GM12892 (cell line): ENCODE data around the gene NRTN.

Experiments
- POLR2A ChIP-seq: IDR thresholded peaks from 2 replicates; pipeline ENCODE4 v1.6.1; 2011; ENCODE audit warnings: low read depth, low read length, control low read depth
- POLR2AphosphoS5 ChIP-seq: IDR thresholded peaks from 2 replicates; pipeline ENCODE4 v1.6.1; 2011; ENCODE audit warnings: low read depth, low read length, control low read depth
- TAF1 ChIP-seq: IDR thresholded peaks from 2 replicates; pipeline ENCODE4 v1.6.1; 2011; ENCODE audit warnings: low read depth, mild to moderate bottlenecking, control low read depth, low read length, borderline replicate concordance

DNA sequence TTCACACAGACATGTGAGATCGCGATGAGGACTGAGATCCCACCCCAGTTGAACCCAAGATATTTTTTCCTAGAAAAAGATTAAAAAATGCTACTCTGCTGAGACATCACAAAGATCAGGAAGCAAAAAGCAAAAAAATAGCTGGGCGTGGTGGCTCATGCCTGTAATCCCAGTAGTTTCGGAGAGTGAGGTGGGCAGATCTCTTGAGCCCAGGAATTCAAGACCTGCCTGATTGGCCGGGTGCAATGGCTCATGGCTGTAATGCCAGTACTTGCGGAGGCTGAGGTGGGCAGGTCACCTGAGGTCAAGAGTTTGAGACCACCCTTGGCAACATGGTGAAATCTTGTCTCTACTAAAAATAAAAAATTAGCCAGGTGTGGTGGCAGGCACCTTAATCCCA, 45.3 kb downstream of the NRTN start:
- TF ChIP-seq POLR2AphosphoS5 (no peak), TAF1 (no peak), POLR2A (no peak)
